ENCODE measurements around the gene PTPN6. TPM values are rescaled to one million over a fixed set of nuclear protein-coding genes. Genes with fewer than 3 reads are reported as not detected.

The PTPN6 gene
- total and polyA plus RNA-seq, 12 donors: 2.9 to 32.5 (median 5.8) TPM

- Histone ChIP-seq H3K27me3 (peaks cover 0 to 5% (median 0%) of the 10 kb centered on the region in 7 donors), H3K9me3 (no peaks in the 10 kb centered on the region), H3K36me3 (peaks cover 0 to 15% (median 0%) of the 10 kb centered on the region in 9 donors), H3K4me3 (peak overlapping the region; percentile 69 to 97 (median 88)), H3K27ac (peak overlapping the region; percentile 74 to 98 (median 96)), H3K4me1 (peaks cover 28 to 83% (median 72%) of the 10 kb centered on the region in 9 donors)
- intact Hi-C loops (cut with DNase I): loop anchor here in 1 of 10 donors (5.0 kb wide), 1 partner anchor 56 kb away; the partner anchor contains the start of gene SPSB2
- DNase-seq (no peak), ATAC-seq (no peak)
- TF ChIP-seq CTCF (IDR thresholded peaks at IDR 0.05): no peak
- WGBS, 2 donors: 1% methylated on average over 34 to 76 of the region's 79 CpGs
Measured at GRCh38 chr12:6928022-6928702, 23.0 kb upstream of the PTPN6 start.

- no peak for TF ChIP-seq CTCF (IDR thresholded peaks at IDR 0.05)
- Histone ChIP-seq H3K36me3 (peaks cover 0 to 22% (median 0%) of the 10 kb centered on the region in 9 donors), H3K27me3 (peaks cover 0 to 5% (median 0%) of the 10 kb centered on the region in 7 donors), H3K9me3 (no peaks in the 10 kb centered on the region), H3K4me3 (peak overlapping the region; percentile 69 to 97 (median 88)), H3K27ac (peak overlapping the region; percentile 74 to 98 (median 96)), H3K4me1 (peaks cover 32 to 87% (median 79%) of the 10 kb centered on the region in 9 donors)
- intact Hi-C loops (cut with DNase I): loop anchor here in 1 of 10 donors (5.0 kb wide), 1 partner anchor 57 kb away; the partner anchor contains the start of gene SPSB2
- 3% methylated on average over 19 of the region's 19 CpGs for WGBS, 2 donors
- DNase-seq (no peak), ATAC-seq (no peak)
Measured at GRCh38 chr12:6928703-6929407, 22.3 kb upstream of the PTPN6 start.

DNA sequence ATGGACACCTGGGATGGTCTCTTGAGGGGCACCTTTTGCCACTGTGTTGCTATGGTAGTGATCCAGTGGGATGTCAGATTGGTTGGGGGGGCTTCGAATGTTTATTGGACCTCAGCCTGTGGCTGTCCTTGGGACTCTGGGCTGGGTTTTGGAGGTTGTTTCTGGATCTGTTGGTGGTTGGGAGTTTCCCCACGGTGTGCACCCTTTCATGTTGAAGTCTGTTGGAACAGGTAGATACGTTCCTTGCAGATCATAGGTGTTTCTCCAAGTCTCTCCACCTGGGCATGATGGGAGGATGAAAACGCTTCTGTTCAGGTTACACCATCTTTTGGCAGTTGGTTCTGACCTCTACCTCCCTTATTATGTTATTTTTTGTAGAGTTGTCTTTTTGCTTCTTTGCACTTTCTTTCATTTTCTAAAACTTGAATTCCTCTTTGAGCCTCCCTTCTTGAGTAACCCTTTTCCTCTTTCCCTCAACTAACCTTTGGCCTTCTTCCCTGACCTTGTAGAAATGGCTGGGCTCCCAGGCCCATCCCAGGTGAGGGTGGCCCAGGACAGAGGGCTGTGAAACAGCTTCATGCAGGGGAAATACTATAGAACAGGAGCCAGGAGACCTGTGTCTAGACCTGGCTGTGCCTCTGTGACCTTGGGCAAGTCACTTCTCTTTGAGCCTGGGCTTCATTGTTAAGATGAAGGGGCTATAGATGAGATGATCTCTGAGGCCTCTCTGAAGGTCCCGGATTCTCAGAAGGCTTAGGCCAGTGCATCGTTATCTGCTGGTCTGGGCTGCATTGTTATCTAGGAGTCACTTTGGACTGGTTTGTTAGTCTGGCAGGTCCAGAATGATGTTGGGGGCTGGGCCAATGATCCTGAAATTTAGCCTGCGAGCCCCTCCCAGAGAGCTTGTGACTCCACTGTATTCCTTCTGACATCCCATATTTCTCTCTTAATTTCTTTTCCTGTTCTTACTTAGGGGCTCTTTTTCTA, 21.4 kb upstream of the PTPN6 start:
- intact Hi-C loops (cut with DNase I): loop anchor here in 1 of 10 donors (5.0 kb wide), 1 partner anchor 57 kb away; the partner anchor contains the start of gene SPSB2
- no peak for ATAC-seq
- H3K4me3 ChIP-seq: peak overlapping the region; percentile 69 to 97 (median 88)
- H3K36me3 ChIP-seq: peaks cover 0 to 31% (median 4%) of the 10 kb centered on the region in 9 donors
- H3K4me1 ChIP-seq: peaks cover 33 to 87% (median 80%) of the 10 kb centered on the region in 9 donors
- H3K9me3 ChIP-seq: no peaks in the 10 kb centered on the region
- peaks cover 0 to 5% (median 0%) of the 10 kb centered on the region in 7 donors for H3K27me3 ChIP-seq
- peak overlapping the region in 9 of 10 donors; percentile 91 to 98 (median 97) for H3K27ac ChIP-seq
- no peak for TF ChIP-seq CTCF (IDR thresholded peaks at IDR 0.05)
- WGBS, 2 donors: 40 to 53% methylated on average over 7 of the region's 7 CpGs
- DNase-seq: no peak

Data from heart right ventricle (tissue), 16 donors.